Neural crest cell (in vitro differentiated cells): ENCODE data around the gene SNX20. TPM values are rescaled to one million over a fixed set of nuclear protein-coding genes. Genes with fewer than 3 reads are reported as not detected.
A peak's percentile ranks its signal among the peaks of the same experiment; 100 is the strongest.

ENCODE experiments used
- DNase-seq: peaks from one replicate; pipeline ENCODE4 v3.0.0; 2021; ENCODE audit warnings: low read depth, mixed read lengths, low spot score
- H3K27ac Mint-ChIP-seq: one replicate; pipeline ENCODE4 v1.8.0; 2021; ENCODE audit warnings: mild to moderate bottlenecking, mixed read lengths; ENCODE audit not compliant: unreplicated experiment
- H3K27me3 Mint-ChIP-seq: 2 replicates; pipeline ENCODE4 v1.8.0; 2021; ENCODE audit warnings: low read depth, mild to moderate bottlenecking, mixed read lengths
- H3K36me3 Mint-ChIP-seq: 2 replicates; pipeline ENCODE4 v1.8.0; 2021; ENCODE audit warnings: low read depth, mild to moderate bottlenecking, mixed read lengths
- H3K4me1 Mint-ChIP-seq: 2 replicates; pipeline ENCODE4 v1.8.0; 2021; ENCODE audit warnings: mixed read lengths
- H3K4me3 Mint-ChIP-seq: one replicate; pipeline ENCODE4 v1.8.0; 2021; ENCODE audit warnings: mild to moderate bottlenecking, mixed read lengths
- H3K9me3 Mint-ChIP-seq: 2 replicates; pipeline ENCODE4 v1.8.0; 2021; ENCODE audit warnings: mixed read lengths
- CTCF ChIP-seq: fragments of 200-600 bp; sonication (generic); conservative IDR thresholded peaks from 2 replicates; pipeline ENCODE4 v1.5.0; 2021; ENCODE audit warnings: antibody characterized with exemption, mild to moderate bottlenecking
- total RNA-seq: library from RNA; stranded (reverse); gene quantifications from 2 replicates; pipeline ENCODE4 v1.2.1, GENCODE V29; 2021

The SNX20 gene
- total RNA-seq, 1 donor from 2014 or later = not detected

- H3K4me1 Mint-ChIP-seq = peaks cover 6% of the 10 kb centered on the region
- H3K4me3 Mint-ChIP-seq = no peak overlapping the region
- no peak overlapping the region for H3K27ac Mint-ChIP-seq
These were observed 47.9 kb downstream of the SNX20 start for GRCh38 chr16:50632927-50633800.

GRCh38 chr16:50631985-50632576 lies 49.0 kb downstream of the SNX20 start:
- no peaks in the 10 kb centered on the region for H3K9me3 Mint-ChIP-seq
- no peaks in the 10 kb centered on the region for H3K27me3 Mint-ChIP-seq
- H3K36me3 Mint-ChIP-seq = peaks cover 9% of the 10 kb centered on the region
- no peak overlapping the region for H3K4me3 Mint-ChIP-seq
- peaks cover 6% of the 10 kb centered on the region for H3K4me1 Mint-ChIP-seq
- TF ChIP-seq CTCF = no peak
- H3K27ac Mint-ChIP-seq = no peak overlapping the region
- DNase-seq = no peak

More at GRCh38 chr16:50632927-50633800, 47.9 kb downstream of the SNX20 start:
- Mint-ChIP-seq H3K27me3 (no peaks in the 10 kb centered on the region), H3K9me3 (no peaks in the 10 kb centered on the region), H3K36me3 (peaks cover 9% of the 10 kb centered on the region)
- TF ChIP-seq CTCF = no peak
- DNase-seq = no peak

DNA sequence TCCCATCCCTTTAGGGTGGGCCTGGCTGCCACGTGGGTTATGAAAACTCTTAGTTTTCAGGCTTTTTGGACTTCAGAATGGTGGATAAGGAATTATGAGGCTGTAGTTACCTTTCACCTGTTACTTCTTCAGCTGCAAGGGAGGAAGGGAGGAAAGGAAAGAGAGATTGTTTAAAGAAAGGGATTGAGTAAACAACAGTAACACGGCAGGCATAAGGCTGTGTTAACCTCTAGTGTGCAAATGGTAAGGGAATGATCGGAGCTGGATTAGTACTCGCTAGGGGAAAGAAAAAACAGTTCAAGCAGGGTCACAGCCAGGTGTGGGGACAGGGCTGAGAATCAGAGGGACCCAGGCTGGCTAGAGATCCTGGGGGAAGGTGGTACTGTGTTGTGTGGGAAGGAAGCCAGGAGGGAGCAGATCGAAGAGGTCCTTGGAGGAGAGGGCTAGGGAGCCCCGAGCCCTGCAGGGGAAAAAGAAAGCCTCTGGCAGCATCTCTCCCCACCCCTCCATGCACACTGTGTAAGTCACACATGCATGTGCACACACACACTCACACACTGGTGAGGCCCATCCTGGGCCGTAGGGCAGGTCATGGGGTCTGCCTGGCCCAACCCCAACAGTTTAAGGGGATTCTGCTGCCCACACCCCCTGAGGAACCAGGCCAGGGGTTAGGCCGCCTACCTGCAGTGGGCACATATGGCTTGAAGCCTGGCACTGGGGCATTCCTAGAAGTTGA lies 49.7 kb downstream of the SNX20 start:
- no peak overlapping the region for H3K4me3 Mint-ChIP-seq
- no peak for TF ChIP-seq CTCF
- peak overlapping the region; percentile 22 for H3K27ac Mint-ChIP-seq
- DNase-seq = no peak
- H3K27me3 Mint-ChIP-seq = no peaks in the 10 kb centered on the region
- no peaks in the 10 kb centered on the region for H3K9me3 Mint-ChIP-seq
- H3K4me1 Mint-ChIP-seq = no peaks in the 10 kb centered on the region
- peaks cover 9% of the 10 kb centered on the region for H3K36me3 Mint-ChIP-seq

DNA sequence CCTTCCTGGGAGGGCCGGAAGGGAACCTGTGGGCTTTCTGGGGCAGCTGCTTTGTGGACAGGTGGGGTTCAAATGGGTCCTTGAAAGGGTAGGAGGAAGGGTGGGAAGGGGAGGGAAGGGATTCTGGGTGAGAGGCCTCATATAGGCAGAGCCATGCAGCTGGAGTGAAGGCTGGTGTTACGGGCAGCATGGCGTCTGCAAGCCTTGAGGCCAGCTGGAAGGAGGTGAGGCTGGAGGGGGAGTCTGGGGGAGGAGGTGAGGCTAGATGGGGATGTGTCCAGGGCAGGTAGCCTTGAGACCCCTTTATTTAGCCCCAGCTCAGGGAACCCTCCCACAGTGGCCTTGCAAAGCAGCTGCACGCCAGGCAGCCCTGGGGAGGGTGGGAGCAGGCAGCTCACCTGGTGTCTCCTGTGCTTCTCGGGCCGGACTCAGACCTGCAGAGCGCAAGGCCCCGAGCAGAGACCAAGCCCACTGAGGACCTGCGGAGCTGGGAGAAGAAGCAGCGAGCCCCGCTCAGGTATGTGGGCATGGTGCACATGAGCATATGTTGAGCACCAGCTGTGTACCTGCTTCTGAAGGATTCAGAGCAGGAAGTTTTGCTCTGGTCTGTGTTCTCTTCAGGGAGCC lies 50.6 kb downstream of the SNX20 start:
- no peaks in the 10 kb centered on the region for H3K4me1 Mint-ChIP-seq
- no peaks in the 10 kb centered on the region for H3K27me3 Mint-ChIP-seq
- H3K27ac Mint-ChIP-seq = no peak overlapping the region
- H3K4me3 Mint-ChIP-seq = no peak overlapping the region
- TF ChIP-seq CTCF = no peak
- H3K36me3 Mint-ChIP-seq = peaks cover 9% of the 10 kb centered on the region
- DNase-seq = no peak
- no peaks in the 10 kb centered on the region for H3K9me3 Mint-ChIP-seq

DNA sequence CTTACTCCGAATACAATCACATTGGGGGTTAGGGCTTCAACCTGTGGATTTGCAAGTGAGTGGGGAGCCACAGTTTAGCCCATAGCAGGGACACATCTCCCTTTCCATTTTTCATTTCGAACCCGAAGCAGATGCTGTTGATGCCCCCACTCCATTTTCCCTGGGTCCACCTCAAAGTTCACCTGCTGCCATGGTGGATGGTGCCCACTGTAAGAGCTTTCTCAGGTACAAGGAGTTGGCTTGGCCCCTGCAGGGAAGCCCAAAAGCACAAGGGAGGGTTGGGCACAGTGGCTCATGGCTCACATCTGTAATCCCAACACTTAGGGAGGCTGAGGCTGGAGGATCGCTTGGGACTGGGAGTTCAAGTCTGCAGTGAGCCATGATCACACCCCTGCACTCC lies 51.8 kb downstream of the SNX20 start:
- no peak for TF ChIP-seq CTCF
- H3K27ac Mint-ChIP-seq = peak overlapping the region; percentile 43
- DNase-seq = no peak

More for the DNA sequence above, 51.8 kb downstream of the SNX20 start:
- H3K4me3 Mint-ChIP-seq = no peak overlapping the region
- no peaks in the 10 kb centered on the region for H3K27me3 Mint-ChIP-seq
- H3K4me1 Mint-ChIP-seq = no peaks in the 10 kb centered on the region
- no peaks in the 10 kb centered on the region for H3K9me3 Mint-ChIP-seq
- H3K36me3 Mint-ChIP-seq = peaks cover 9% of the 10 kb centered on the region
